Small intestine (tissue), 7 donors: ENCODE data around the gene OTUB1. TPM values are rescaled to one million over a fixed set of nuclear protein-coding genes. Genes with fewer than 3 reads are reported as not detected.

ENCODE experiments used
- DNase-seq, 2 donors: peaks; one replicate each; pipeline versions ENCODE4 v3.0.0 to v3.0.0-alpha.2; 2013
- FAIRE-seq: peaks from 2 replicates; lab custom pipeline; 2012; peaks lifted over from hg19 to GRCh38; lab: Jason Lieb, UNC
- H3K27ac ChIP-seq, 3 donors: one replicate each; pipeline ENCODE4 v1.5.1; 2013; ENCODE audit warnings: low read length in 2 of 3, mild to moderate bottlenecking in 2 of 3, control low read depth in 1 of 3, inconsistent platforms in 1 of 3, low read depth in 1 of 3, moderate library complexity in 1 of 3
- H3K27me3 ChIP-seq, 3 donors: one replicate each; pipeline ENCODE4 v1.6.1; 2013; ENCODE audit warnings: low read length in 3 of 3, inconsistent platforms in 1 of 3; ENCODE audit not compliant: control insufficient read depth in 3 of 3, insufficient read depth in 3 of 3
- H3K36me3 ChIP-seq, 3 donors: one replicate each; pipeline ENCODE4 v1.6.1; 2013; ENCODE audit warnings: low read length in 3 of 3, inconsistent platforms in 1 of 3, low read depth in 1 of 3, mild to moderate bottlenecking in 1 of 3, moderate library complexity in 1 of 3; ENCODE audit not compliant: control insufficient read depth in 3 of 3, insufficient read depth in 2 of 3
- H3K4me1 ChIP-seq, 3 donors: one replicate each; pipeline ENCODE4 v1.6.1; 2013; ENCODE audit warnings: low read length in 2 of 3, inconsistent platforms in 1 of 3, low read depth in 1 of 3, mild to moderate bottlenecking in 1 of 3, moderate library complexity in 1 of 3; ENCODE audit not compliant: control insufficient read depth in 3 of 3, insufficient read depth in 2 of 3
- H3K4me3 ChIP-seq, 3 donors: one replicate each; pipeline ENCODE4 v1.5.1; 2013; ENCODE audit warnings: low read length in 3 of 3, control low read depth in 1 of 3, inconsistent platforms in 1 of 3, low read depth in 1 of 3, mild to moderate bottlenecking in 1 of 3, moderate library complexity in 1 of 3
- H3K9me3 ChIP-seq, 2 donors: one replicate each; pipeline ENCODE4 v1.6.1; 2013; ENCODE audit warnings: low read depth in 1 of 2, low read length in 1 of 2; ENCODE audit not compliant: control insufficient read depth in 2 of 2, insufficient read depth in 1 of 2
- WGBS, 3 donors: extraction: QIAGEN DNeasy Blood & Tissue Kit; methylation state at CpG; one replicate each; pipeline ENCODE4 v1.1.7; 2013; 5-methylcytosine and 5-hydroxymethylcytosine counted together
- polyA plus RNA-seq, 4 donors: library from polyadenylated mRNA; stranded (reverse) in 3 of 4; unstranded in 1 of 4; fragments of 200-250 nt in 3 of 4; fragments of 120-200 nt in 1 of 4; gene quantifications; one replicate each; pipeline versions ENCODE4 v1.2.1 to v1.2.3, GENCODE V29; 2013
- donor health status: healthy with polysubstance abuse.
- donor health status: control.
- donor health status: control.
- donor health status: Bipolar disorder and iron deficiency.
- donor health status: healthy.

Gene OTUB1
- polyA plus RNA-seq, 4 donors = 76.0 to 93.5 (median 82.4) TPM

GRCh38 chr11:63999349-64000025, 13.2 kb downstream of the OTUB1 start:
- Histone ChIP-seq H3K27ac (no peak overlapping the region), H3K9me3 (no peaks in the 10 kb centered on the region), H3K4me3 (peak overlapping the region in 2 of 3 donors; percentile 12 to 15), H3K27me3 (peaks cover 0 to 10% (median 0%) of the 10 kb centered on the region in 3 donors), H3K36me3 (peaks cover 6 to 46% (median 7%) of the 10 kb centered on the region in 3 donors), H3K4me1 (peaks cover 0 to 15% (median 6%) of the 10 kb centered on the region in 3 donors)
- 8 to 18% (median 17%) methylated on average over 49 to 59 of the region's 59 CpGs for WGBS, 3 donors
- DNase-seq (peak; percentile 48 to 69), FAIRE-seq (no peak)

- Histone ChIP-seq H3K4me3 (peak overlapping the region in 2 of 3 donors; percentile 12 to 15), H3K9me3 (no peaks in the 10 kb centered on the region), H3K4me1 (peaks cover 0 to 15% (median 6%) of the 10 kb centered on the region in 3 donors), H3K27ac (no peak overlapping the region), H3K36me3 (peaks cover 5 to 39% (median 6%) of the 10 kb centered on the region in 3 donors), H3K27me3 (peaks cover 0 to 10% (median 0%) of the 10 kb centered on the region in 3 donors)
- 3 to 7% (median 6%) methylated on average over 51 to 67 of the region's 67 CpGs for WGBS, 3 donors
- peak; percentile 65 to 82 for DNase-seq
- no peak for FAIRE-seq
Measured at GRCh38 chr11:64000026-64000739, 13.9 kb downstream of the OTUB1 start.

GRCh38 chr11:64000740-64001483, 14.7 kb downstream of the OTUB1 start:
- peaks cover 5 to 32% (median 6%) of the 10 kb centered on the region in 3 donors for H3K36me3 ChIP-seq
- 19 to 33% (median 23%) methylated on average over 41 to 60 of the region's 60 CpGs for WGBS, 3 donors
- FAIRE-seq (no peak), DNase-seq (no peak)
- no peak overlapping the region for H3K27ac ChIP-seq
- peak overlapping the region in 1 of 3 donors; percentile 15 for H3K4me3 ChIP-seq
- peaks cover 0 to 15% (median 6%) of the 10 kb centered on the region in 3 donors for H3K4me1 ChIP-seq
- H3K27me3 ChIP-seq = peaks cover 0 to 10% (median 0%) of the 10 kb centered on the region in 3 donors
- H3K9me3 ChIP-seq = no peaks in the 10 kb centered on the region

- no peak overlapping the region for H3K4me3 ChIP-seq
- WGBS, 3 donors = 63 to 76% (median 72%) methylated on average over 23 of the region's 23 CpGs
- FAIRE-seq = no peak
Measured at GRCh38 chr11:64001484-64002420, 15.5 kb downstream of the OTUB1 start.

GRCh38 chr11:64003807-64004589, 17.8 kb downstream of the OTUB1 start:
- H3K4me1 ChIP-seq = peaks cover 0 to 29% (median 8%) of the 10 kb centered on the region in 3 donors
- FAIRE-seq = no peak
- 74 to 87% (median 83%) methylated on average over 23 of the region's 23 CpGs for WGBS, 3 donors
- DNase-seq = no peak
- H3K27me3 ChIP-seq = peaks cover 0 to 40% (median 0%) of the 10 kb centered on the region in 3 donors
- H3K9me3 ChIP-seq = no peaks in the 10 kb centered on the region
- H3K36me3 ChIP-seq = peaks cover 0 to 4% (median 0%) of the 10 kb centered on the region in 3 donors
- no peak overlapping the region for H3K27ac ChIP-seq
- no peak overlapping the region for H3K4me3 ChIP-seq

More at GRCh38 chr11:64001484-64002420, 15.5 kb downstream of the OTUB1 start:
- Histone ChIP-seq H3K36me3 (peaks cover 2 to 26% (median 6%) of the 10 kb centered on the region in 3 donors), H3K27ac (no peak overlapping the region), H3K9me3 (no peaks in the 10 kb centered on the region), H3K4me1 (peaks cover 0 to 18% (median 6%) of the 10 kb centered on the region in 3 donors), H3K27me3 (peaks cover 0 to 18% (median 0%) of the 10 kb centered on the region in 3 donors)
- DNase-seq = peak in 1 of 2 donors; percentile 44

- WGBS, 3 donors = 71 to 80% (median 73%) methylated on average over 4 of the region's 4 CpGs
- H3K27ac ChIP-seq = no peak overlapping the region
- H3K36me3 ChIP-seq = peaks cover 0 to 5% (median 0%) of the 10 kb centered on the region in 3 donors
- peaks cover 0 to 26% (median 7%) of the 10 kb centered on the region in 3 donors for H3K4me1 ChIP-seq
- no peaks in the 10 kb centered on the region for H3K9me3 ChIP-seq
- no peak overlapping the region for H3K4me3 ChIP-seq
- FAIRE-seq (no peak), DNase-seq (no peak)
- H3K27me3 ChIP-seq = peaks cover 0 to 42% (median 0%) of the 10 kb centered on the region in 3 donors
Measured at GRCh38 chr11:64004590-64004984, 18.3 kb downstream of the OTUB1 start.

GRCh38 chr11:64005691-64006090, 19.5 kb downstream of the OTUB1 start:
- FAIRE-seq (no peak), DNase-seq (no peak)
- Histone ChIP-seq H3K4me1 (peaks cover 0 to 19% (median 3%) of the 10 kb centered on the region in 3 donors), H3K36me3 (peaks cover 0 to 5% (median 0%) of the 10 kb centered on the region in 3 donors), H3K9me3 (peaks cover 0 to 6% of the 10 kb centered on the region in 2 donors), H3K27me3 (peaks cover 0 to 38% (median 0%) of the 10 kb centered on the region in 3 donors), H3K27ac (no peak overlapping the region), H3K4me3 (no peak overlapping the region)
- WGBS, 3 donors = 84 to 90% (median 86%) methylated on average over 4 of the region's 4 CpGs
